ENCODE results near the gene DNAJA1.

GRCh38 chr9:33046061-33046460 is 21.0 kb downstream of the DNAJA1 start:
- TF ChIP-seq EZH2 (IDR thresholded peaks at IDR 0.05; ENCODE audit: insufficient read depth, poor library complexity, severe bottlenecking): no peak
- TF ChIP-seq EZH2phosphoT487 (IDR thresholded peaks at IDR 0.05; ENCODE audit: insufficient read depth, low read depth): no peak
